Activated CD8-positive, alpha-beta memory T cell treated with anti-CD3 and anti-CD28 coated beads for 24 hours (primary cell): ENCODE results near the gene P2RX5.

Source experiments
- DNase-seq: peaks from one replicate; pipeline ENCODE4 v3.0.0-alpha.2; 2020

The P2RX5 gene

DNA sequence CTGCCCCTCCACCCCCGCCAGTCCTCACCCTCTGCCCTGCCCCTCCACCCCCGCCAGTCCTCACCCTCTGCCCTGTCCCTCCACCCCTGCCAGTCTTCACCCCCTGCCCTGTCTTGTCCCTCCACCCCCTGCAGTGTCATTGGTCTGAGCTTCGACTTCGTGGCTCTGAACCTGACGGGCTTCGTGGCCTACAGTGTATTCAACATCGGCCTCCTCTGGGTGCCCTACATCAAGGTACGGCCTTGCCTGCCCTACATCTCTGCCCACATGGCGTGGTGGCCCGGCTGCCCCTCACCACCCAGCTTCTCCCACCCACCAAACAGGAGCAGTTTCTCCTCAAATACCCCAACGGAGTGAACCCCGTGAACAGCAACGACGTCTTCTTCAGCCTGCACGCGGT, 39.6 kb downstream of the P2RX5 start:
- DNase-seq, result no peak

DNA sequence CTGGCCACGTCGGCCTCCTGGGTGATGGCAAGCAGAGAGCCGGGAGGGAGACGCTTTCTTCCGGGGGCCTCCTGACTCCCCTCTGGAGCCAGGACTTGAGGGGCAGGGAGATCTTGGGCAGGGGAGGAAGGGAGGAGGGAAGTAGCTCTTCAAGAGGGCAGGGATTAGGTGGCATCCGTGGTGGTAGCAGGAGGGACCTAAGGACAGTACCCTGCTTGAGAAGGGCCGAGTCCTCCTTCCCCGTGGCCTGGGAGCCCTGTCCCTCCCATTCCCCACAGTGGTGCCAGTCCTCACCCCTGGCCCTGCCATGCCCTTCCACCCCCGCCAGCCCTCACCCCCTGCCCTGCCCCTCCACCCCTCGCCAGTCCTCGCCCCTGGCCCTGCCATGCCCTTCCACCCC, 40.2 kb downstream of the P2RX5 start:
- no peak for DNase-seq

DNA sequence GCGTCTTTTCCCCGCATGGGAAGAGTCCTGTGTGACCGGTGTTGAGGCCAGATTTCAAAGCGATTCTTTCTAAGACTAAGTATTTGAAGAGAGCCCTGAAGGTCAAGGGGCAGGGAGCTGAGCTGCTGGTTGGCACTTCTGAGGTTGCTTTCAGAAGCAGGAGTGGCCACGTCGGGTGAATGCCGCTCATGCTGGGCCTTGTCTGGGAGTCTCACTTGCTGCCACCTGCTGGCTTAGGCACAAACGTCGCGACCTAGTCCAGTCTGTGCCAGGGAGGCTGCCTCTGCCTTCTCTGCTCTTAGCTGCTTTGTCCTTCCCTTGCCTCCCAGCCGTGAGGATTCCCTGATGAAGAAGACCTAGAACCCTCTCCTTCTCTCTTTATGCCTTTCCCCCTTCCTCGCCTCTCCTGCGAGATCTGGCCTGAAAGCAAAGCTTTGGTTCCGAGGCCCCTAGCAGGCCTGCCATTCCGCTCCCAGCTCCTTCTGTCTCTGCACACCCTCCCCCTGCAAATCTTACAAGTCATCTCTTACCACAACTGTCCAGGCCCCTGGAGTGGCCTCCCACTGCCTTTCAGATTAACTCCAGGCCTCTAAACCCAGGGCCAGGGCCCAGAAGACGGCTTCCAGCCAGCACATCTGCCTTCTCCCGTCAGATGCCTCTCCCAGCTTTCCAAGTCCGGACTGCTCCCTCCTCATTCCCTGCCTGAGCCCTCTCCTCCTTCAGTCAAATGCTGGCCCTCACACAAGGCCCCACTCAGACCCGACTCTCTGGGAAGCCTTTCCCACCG, 48.0 kb downstream of the P2RX5 start:
- peak; percentile 70 for DNase-seq

DNA sequence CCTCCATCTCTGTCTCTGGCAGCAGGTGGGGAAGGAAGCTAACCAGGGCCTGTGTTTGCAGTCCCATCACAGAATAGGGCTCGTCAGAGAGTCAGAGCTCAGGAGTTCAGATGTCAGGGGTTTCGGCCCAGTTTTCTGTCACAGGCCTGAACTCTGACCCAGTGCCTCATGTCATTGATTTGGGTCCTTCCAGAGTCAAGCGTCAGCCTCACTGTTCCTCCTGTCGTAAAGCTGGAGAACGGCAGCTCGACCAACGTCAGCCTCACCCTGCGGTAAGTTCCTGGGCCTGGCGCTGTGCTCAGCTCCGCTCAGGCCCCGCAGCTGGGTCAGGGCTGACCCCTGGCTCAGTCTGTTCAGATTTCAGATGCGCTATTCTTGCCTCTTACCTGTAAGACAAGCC, 48.7 kb downstream of the P2RX5 start:
- DNase-seq, result no peak

DNA sequence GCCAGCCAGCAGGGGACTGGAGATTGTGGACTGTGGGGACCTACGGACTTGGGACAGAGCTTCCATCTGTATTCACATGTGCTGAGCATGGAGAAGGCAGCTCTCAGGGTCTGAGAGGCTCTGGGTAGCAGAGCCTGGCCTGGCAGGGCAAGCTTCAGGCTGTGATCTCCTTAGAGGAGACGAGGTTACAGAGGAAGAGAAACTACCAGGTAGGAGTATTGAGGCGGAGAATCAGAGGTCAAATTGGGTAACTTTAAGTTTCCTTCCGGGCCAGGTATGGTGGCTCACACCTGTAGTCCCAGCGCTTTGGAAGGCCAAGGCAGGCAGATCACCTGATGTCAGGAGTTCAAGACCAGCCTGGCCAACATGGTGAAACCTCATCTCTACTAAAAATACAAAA, 50.6 kb downstream of the P2RX5 start:
- DNase-seq, result no peak

DNA sequence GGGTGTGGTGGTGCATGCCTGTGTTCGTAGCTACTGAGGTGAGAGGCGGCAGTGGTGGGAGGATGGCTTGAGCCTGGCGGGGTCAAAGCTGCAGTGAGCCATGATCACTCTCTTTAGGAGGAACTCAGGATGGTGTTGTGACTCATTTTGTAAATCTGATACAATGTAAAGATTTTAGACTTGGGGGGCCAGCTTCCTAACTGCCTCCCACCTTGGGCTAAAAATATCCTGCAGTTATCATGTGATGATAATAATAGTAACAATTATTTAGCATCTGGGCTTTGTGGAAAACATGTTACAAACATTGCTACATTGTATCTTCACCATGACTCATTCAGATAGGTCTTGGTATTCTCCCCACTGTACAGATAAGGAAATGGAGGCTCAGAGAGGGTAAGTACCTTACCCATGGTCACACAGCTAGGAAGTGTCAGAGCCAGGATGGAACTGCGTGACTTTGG, 52.0 kb downstream of the P2RX5 start:
- no peak for DNase-seq

DNA sequence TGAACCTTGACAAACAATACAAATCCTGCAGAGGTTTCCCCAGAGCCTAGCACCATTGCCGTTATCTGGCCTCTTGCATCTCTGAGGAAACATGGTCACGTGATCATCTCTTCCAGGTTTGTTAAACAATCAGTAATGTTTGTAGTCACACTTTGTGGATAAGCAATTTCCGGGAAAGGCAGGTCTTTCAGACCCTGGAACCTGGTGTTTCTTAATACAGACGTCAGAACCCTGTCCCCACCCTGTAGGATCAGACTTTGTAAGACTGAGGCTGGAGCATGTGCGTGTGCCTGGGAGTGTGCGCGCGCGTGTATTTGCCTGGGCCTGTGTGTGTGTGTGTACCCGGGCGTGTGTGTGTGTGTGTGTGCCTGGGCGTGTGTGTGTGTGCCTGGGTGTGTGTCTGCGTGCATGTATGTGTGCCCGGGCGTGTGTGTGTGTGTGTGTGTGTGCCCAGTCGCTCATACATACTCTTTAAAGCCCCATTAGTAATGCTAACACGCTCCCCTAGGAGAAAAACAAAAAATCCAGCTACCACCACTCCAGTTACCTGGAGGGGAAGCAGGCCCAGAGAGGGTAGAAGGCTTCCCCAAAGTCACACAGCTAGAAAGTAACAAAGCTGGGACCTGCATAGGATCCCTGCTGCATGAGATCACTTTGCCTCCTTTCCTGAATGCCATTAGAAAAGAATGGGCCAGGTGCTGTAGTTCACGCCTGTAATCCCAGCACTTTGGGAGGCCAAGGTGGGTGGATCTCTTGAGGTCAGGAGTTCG, 54.1 kb downstream of the P2RX5 start:
- DNase-seq, result no peak

DNA sequence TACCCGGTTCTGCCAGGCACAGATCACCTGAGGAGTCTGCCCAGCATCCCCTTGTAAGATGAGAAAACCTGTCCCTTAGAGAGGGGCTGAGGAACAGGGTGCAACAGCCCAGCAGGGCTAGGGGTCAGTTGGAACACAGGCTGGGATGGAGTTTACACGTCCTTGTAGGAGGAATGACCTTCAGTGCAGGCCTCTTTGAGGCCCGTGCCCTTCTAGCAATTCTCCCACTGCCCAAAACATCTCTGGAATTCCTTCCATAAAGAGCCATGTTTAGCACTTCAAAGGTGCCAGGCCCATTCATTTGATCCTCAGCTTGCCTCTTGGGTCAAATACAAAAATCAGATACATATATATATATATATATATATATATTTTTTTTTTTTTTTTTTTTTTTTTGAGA, 54.9 kb downstream of the P2RX5 start:
- no peak for DNase-seq

DNA sequence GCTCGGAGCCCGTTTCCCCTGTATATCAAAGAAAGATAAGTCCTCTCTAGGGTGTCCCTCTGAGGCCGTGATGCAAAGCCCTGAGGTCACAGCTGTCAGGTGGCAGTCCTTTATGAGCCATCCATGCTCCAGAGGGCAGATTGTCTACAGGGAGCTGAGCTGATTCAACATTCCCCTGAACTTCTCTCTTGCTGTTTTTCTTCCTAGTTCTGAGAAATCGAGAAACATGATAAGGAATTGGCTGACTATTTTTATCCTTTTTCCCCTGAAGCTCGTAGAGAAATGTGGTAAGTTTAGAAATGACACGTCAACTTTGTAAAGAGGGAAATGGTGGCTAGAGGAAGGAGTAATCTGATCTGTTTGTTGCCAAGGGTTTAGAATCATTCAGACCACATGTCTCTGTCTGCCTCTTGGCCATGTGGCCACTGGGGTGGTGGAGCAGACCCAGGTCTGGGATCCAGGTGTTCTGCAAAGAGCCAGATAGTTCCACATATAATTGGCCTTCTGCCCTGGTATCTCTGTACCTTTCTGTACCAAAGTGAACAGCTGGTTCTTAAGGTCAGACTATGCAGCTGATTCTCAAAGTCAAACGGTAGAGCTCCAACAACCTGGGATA, 55.9 kb downstream of the P2RX5 start:
- no peak for DNase-seq

DNA sequence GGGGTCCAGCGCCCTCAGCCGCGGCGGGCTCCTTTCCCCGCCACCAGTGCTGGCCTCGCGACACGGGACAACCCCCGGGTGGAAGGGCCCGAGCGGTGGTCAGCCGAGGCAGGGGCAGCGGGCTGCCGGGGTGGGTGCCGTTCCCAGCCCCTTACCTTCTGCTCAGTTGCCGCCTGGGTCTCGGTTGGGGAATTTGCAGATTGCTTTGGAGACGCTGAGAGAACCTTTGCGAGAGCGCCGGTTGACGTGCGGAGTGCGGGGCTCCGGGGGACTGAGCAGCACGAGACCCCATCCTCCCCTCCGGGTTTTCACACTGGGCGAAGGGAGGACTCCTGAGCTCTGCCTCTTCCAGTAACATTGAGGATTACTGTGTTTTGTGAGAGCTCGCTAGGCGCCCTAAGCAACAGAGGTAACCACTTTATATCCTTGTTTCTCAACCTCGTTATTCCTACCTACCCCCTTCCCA, 59.0 kb downstream of the P2RX5 start:
- DNase-seq, result no peak

DNA sequence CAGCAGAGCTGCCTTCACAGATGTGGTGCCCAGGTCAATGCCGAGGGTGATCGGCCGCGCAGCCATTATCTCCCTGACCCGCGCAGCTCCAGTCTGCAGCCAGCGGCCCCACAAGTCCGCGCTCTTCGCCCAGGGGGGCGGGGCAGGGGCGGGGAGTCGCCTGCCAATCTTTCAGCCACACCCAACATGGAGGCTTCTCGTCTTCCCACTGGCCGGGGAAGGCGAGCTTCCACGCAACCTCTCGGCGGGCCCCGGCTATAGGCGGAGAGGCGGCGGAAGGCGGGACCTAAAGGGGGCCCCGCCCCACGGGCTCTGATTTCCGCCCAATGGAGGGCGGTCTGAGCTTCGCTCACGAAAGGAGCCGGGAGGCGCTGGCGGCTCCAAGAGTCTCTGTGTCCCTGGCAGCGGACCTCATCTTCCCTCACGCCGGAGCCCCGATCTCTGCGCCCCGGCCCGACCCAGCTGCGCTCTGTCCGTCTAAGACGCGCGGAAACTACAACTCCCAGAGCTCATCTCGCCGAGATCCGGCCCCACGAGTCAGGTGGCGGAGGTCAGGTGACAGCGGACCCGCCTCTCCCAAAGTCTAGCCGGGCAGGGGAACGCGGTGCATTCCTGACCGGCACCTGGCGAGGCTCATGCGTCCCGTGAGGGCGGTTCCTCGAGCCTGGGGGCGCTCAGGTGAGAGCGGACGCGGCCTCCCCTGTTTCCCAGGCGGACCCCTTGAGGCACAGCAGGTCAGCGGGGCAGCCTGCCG, 59.6 kb downstream of the P2RX5 start, which contains the start of the genes CTNS and SHPK:
CTNS (plus strand) TSS at position 607 of the 754 bp plus-strand sequence. CDS start 3,447 bp downstream, outside the sequence.
SHPK (minus strand) TSS at position 97 of the 754 bp plus-strand sequence; CDS start at position 66, 31 bp downstream.
- peak; percentile 97 for DNase-seq

DNA sequence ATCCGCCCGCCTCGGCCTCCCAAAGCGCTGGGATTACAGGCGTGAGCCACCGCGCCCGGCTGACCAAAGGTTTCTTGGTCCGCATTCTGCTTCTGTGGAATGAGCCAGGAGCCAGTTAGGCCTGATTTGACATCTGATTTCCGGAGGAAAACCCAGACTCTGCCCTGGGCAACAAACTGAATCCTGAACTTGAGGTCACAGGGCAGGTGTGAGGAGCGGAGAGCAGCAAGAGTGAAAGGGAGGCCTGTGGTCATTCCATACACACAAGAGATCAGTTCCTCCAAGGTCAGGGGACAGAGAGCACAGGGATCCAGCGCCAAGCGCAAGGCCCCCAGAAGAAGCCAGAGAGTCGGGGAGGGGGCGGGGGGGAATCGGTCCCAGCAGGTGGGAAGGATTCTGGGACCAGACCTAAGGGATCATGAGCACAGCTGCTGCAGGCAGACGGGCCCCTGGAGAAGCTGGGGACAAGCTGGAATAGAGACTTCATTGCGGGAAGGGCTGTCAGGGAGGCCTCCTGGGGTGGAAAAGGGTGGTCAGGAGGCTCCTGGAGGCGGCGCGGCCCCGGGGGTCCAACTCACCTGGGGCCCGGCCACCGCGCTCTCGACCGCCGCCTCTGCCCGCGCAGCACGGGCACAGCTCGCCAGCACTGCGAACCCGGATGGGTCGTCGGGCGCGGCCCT, 60.3 kb downstream of the P2RX5 start:
- no peak for DNase-seq

DNA sequence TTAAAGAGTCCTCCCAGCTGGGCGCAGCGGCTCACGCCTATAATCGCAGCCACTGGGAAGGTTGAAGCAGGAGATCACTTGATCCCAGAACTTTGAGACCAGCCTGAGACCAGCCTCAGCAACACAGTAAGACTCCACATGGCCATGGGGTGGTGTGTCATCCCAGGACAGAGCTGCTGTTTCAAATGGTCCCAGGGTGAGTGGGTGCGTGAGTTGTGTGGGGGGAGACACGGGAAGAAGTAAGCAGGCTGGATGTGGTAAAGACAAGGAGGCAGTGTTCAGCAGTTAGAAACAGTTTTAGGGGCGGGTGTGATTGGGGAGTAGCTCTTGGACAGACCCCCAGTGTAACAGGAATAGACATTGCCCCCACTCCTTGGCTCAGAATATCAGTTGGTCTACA, 63.7 kb downstream of the P2RX5 start:
- DNase-seq, result no peak

DNA sequence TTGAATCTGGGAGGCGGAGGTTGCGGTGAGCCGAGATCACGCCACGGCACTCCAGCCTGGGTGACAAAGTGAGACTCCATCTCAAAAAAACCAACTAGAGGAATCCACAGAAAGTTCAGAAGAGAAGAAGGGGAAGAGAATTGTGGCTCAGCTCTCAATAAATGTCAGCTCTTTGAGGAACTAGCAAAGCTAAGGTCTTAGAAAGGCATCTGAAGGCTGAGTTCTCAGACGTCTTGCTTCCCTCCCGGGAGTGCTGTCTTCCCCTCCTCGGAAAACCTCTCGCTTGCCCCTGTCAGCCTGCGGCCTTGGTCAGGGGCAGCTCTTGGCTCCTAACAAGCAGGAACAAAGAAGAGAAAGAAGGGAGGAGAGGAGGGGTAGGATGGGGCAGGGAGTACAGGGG, 65.2 kb downstream of the P2RX5 start:
- DNase-seq, result no peak

DNA sequence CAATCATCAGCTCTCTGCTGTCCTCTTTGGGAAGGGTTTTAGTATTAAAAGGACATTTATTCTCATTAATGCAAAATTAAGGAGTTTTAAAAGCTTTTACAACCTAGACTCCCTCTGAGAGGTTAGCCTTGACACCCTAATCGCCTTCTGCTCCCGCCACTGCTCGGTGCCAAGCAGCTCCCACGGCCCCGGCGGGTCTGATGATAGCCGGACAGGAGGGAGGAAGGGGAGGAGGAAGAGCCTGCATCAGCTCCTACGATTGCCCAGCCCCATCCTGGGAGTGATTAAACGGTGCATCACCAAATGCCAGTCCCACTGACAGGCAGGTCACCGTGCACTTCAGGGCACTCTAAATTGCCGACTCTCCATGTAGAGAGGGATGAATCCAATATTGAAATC, 68.2 kb downstream of the P2RX5 start:
- DNase-seq, result no peak

DNA sequence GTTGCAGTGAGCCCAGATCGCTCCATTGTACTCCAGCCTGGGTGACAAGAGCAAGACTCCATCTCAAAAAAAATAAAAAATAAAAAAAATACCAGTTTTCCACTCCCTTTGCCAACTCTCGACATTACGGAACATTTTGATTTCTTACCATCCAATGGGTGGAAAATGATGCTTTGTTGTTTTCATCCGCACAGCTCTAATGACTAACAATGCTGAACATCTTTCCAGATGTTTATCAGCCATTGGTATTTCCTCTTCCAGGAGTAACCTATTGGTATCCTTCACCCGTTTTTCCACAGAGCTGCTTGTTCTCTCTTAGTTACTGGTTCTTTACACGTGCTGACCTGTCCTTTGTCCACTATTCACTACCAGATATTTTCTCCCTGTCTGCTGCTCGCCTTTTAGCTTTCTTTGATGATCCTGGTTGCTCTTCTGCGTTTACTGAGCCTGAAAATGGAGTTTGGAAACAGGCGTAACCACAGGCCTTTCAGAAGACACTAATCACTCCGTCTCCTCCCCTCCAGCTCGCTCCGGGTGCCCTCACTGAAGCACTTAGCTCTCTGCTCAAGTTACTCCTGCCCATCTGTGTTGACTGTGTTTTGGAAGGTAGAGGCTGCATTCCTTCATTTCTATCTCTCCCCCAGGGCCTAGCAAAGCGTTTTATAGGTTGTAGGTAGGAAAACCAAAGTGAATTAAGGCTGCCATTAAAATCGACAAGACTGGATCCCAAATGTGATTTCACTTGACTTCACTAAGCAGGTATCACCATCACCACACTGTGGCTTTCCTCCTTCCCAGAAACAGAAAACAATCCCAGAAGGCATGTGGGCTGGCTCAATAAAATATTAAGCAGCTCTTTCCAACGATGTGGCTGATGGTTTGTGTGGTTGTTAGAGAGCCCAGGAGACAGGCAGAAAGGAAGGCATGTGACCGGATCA, 68.9 kb downstream of the P2RX5 start:
- DNase-seq, result no peak
